Posterior cingulate gyrus (tissue), 11 donors: ENCODE results near the gene FOXD4L3.
"Not testable (repeated sequence)": the region's sequence is repeated elsewhere in the genome, so short reads cannot be mapped to it uniquely, and the experiment has no call there.

Experiments
- DNase-seq, 10 donors: peaks; one replicate each; pipeline versions ENCODE4 v3.0.0 to v3.0.0-alpha.2; 2020 to 2021; ENCODE audit warnings: mixed read lengths in 3 of 10
- intact Hi-C: fragments of 100-400 bp; cut with DNase I; formaldehyde crosslinking; loops from one replicate; pipeline ENCODE4 v1.15.1; 2023

FOXD4L3 gene

DNA sequence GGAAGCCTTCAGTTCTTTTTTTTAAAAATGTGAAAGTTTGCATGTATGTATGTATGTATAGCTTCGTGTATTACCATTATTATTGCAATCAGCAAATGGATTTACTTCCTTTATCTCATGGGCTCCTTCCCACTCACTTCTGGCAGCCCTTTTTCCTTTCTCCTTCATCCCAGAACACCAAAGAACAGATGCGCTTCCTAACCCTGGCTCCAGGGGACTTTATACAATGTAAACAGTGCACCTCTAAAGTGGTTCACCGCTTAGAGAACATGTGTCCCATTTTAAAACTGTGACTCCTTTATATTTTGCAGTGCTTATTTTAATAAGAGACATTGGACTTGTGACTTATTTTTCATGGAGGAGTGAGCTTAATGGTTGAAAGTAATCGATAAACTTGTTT, 40.6 kb downstream of the FOXD4L3 start:
- DNase-seq, intact Hi-C loops: not testable (repeated sequence)

GRCh38 chr9:68343992-68344391, 41.3 kb downstream of the FOXD4L3 start:
- intact Hi-C loops, DNase-seq: not testable (repeated sequence)

DNA sequence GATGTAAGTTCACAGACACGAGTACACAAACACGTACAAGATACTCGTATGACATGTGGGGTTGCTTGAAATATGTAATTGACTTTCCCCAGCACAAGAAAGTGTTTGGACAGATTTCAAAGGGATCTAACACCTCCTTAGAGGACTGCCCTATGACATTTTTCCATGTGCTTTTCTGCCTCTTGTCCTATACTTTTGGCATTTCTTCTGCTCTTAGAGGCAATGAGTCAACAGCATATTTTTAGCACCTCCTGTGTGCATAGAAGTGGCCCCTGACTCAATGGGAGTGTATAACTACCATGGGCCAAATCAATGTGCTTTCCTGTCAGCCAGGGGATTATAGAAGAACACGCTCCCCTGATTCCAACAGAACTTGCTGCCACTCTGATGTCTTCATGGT, 49.0 kb downstream of the FOXD4L3 start:
- DNase-seq, intact Hi-C loops: not testable (repeated sequence)
